ENCODE measurements around the gene MAD2L1BP.

GRCh38 chr6:43616725-43617472 is 18.7 kb upstream of the MAD2L1BP start:
- no peak for TF ChIP-seq ZNF503 (CRISPR knock-in tag; IDR thresholded peaks at IDR 0.05)
- no peak for TF ChIP-seq TARDBP (CRISPR knock-in tag; IDR thresholded peaks at IDR 0.05)
- no peak for TF ChIP-seq ZFP1 (CRISPR knock-in tag; IDR thresholded peaks at IDR 0.05)
- TF ChIP-seq POLR2AphosphoS5 (IDR thresholded peaks at IDR 0.05; ENCODE audit: low read depth, low read length): no peak
- no peak for TF ChIP-seq YY1 (IDR thresholded peaks at IDR 0.05; ENCODE audit: insufficient read depth, insufficient replicate concordance, low read depth, low read length)
- TF ChIP-seq CEBPB (IDR thresholded peaks at IDR 0.05; ENCODE audit: borderline replicate concordance, low read depth, low read length): no peak
- no peak for TF ChIP-seq TEAD2 (CRISPR knock-in tag; IDR thresholded peaks at IDR 0.05)
- no peak for TF ChIP-seq ZNF274 (CRISPR knock-in tag; IDR thresholded peaks at IDR 0.05)
- TF ChIP-seq ATF5 (CRISPR knock-in tag; IDR thresholded peaks at IDR 0.05; ENCODE audit: low read depth): no peak
